ENCODE results near the gene CADM1. TPM values are rescaled to one million over a fixed set of nuclear protein-coding genes. Genes with fewer than 3 reads are reported as not detected.

Gene CADM1
- total RNA-seq, 4 donors from 2014 or later, result 10.6 to 15.7 (median 13.8) TPM

- Histone ChIP-seq H3K9me3 (no peaks in the 10 kb centered on the region), H3K27ac (replicated peaks in 1 of 4) (no peak overlapping the region), H3K36me3 (no peaks in the 10 kb centered on the region), H3K4me3 (no peak overlapping the region), H3K4me1 (no peaks in the 10 kb centered on the region), H3K27me3 (peaks cover 0 to 4% (median 0%) of the 10 kb centered on the region in 4 donors)
- DNase-seq (ENCODE audit: extremely low spot score), result no peak
- TF ChIP-seq, protein P1, sequence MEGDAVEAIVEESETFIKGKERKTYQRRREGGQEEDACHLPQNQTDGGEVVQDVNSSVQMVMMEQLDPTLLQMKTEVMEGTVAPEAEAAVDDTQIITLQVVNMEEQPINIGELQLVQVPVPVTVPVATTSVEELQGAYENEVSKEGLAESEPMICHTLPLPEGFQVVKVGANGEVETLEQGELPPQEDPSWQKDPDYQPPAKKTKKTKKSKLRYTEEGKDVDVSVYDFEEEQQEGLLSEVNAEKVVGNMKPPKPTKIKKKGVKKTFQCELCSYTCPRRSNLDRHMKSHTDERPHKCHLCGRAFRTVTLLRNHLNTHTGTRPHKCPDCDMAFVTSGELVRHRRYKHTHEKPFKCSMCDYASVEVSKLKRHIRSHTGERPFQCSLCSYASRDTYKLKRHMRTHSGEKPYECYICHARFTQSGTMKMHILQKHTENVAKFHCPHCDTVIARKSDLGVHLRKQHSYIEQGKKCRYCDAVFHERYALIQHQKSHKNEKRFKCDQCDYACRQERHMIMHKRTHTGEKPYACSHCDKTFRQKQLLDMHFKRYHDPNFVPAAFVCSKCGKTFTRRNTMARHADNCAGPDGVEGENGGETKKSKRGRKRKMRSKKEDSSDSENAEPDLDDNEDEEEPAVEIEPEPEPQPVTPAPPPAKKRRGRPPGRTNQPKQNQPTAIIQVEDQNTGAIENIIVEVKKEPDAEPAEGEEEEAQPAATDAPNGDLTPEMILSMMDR (IDR thresholded peaks at IDR 0.05), result no peak
- TF ChIP-seq POLR2AphosphoS5 (IDR thresholded peaks at IDR 0.05), result no peak
- TF ChIP-seq EP300 (IDR thresholded peaks at IDR 0.05), result no peak
- TF ChIP-seq POLR2A (IDR thresholded peaks at IDR 0.05; ENCODE audit: low read depth), result no peak
- WGBS, result 59% methylated on average over 10 of the region's 10 CpGs
- intact Hi-C loops (cut with DNase I), result no loop called here
These were observed 44.8 kb upstream of the CADM1 start for GRCh38 chr11:115548878-115549528.

- WGBS, result 59% methylated on average over 2 of the region's 2 CpGs
- no peak for DNase-seq (ENCODE audit: extremely low spot score)
- H3K27me3 ChIP-seq, result peaks cover 0 to 8% (median 0%) of the 10 kb centered on the region in 4 donors
- no peaks in the 10 kb centered on the region for H3K4me1 ChIP-seq
- H3K9me3 ChIP-seq, result no peaks in the 10 kb centered on the region
- intact Hi-C loops (cut with DNase I), result no loop called here
- no peaks in the 10 kb centered on the region for H3K36me3 ChIP-seq
- TF ChIP-seq POLR2AphosphoS5 (IDR thresholded peaks at IDR 0.05) (no peak), EP300 (IDR thresholded peaks at IDR 0.05) (no peak), POLR2A (IDR thresholded peaks at IDR 0.05; ENCODE audit: low read depth) (no peak)
- TF ChIP-seq, protein P1 (IDR thresholded peaks at IDR 0.05), result no peak
- no peak overlapping the region for H3K27ac ChIP-seq (replicated peaks in 1 of 4)
- H3K4me3 ChIP-seq, result no peak overlapping the region
These were observed 41.5 kb upstream of the CADM1 start for GRCh38 chr11:115545581-115546210.

DNA sequence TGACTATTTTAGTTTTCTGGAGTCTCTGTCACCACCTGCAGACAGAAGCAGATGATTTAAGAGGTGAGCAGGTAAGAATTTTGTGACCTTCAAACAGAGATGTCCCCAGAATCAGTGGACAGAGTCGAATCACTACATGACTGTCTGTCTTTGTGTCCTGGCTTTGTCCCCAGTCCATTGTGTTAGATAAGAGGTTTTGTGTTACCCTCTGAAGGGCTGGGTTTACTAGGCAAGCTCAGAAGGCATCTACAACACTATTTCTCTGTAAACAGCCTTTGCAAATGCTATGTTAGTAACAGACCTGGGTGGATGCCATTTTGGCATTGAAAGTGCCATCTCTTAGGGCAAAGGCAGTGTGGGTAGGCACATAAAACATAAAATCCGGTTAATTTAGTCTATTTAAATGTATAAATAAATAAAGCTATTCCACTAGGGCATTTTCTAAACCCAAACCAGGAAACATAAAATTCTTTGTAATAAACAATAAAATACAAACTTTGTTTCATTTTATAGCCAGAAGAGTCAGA, 40.3 kb upstream of the CADM1 start:
- H3K9me3 ChIP-seq, result no peaks in the 10 kb centered on the region
- peaks cover 0 to 8% (median 0%) of the 10 kb centered on the region in 4 donors for H3K27me3 ChIP-seq
- H3K27ac ChIP-seq (replicated peaks in 1 of 4), result no peak overlapping the region
- no peak overlapping the region for H3K4me3 ChIP-seq
- H3K4me1 ChIP-seq, result no peaks in the 10 kb centered on the region
- no peaks in the 10 kb centered on the region for H3K36me3 ChIP-seq
- intact Hi-C loops (cut with DNase I), result no loop called here
- 75% methylated on average over 2 of the region's 2 CpGs for WGBS
- TF ChIP-seq POLR2AphosphoS5 (IDR thresholded peaks at IDR 0.05) (no peak), POLR2A (IDR thresholded peaks at IDR 0.05; ENCODE audit: low read depth) (no peak), EP300 (IDR thresholded peaks at IDR 0.05) (no peak)
- TF ChIP-seq, protein P1 (IDR thresholded peaks at IDR 0.05), result no peak
- DNase-seq (ENCODE audit: extremely low spot score), result no peak

- Histone ChIP-seq H3K36me3 (no peaks in the 10 kb centered on the region), H3K4me3 (no peak overlapping the region), H3K4me1 (no peaks in the 10 kb centered on the region), H3K27ac (replicated peaks in 1 of 4) (no peak overlapping the region), H3K9me3 (no peaks in the 10 kb centered on the region), H3K27me3 (peaks cover 0 to 14% (median 0%) of the 10 kb centered on the region in 4 donors)
- no peak for TF ChIP-seq POLR2AphosphoS5 (IDR thresholded peaks at IDR 0.05)
- TF ChIP-seq, protein P1 (IDR thresholded peaks at IDR 0.05), result no peak
- TF ChIP-seq POLR2A (IDR thresholded peaks at IDR 0.05; ENCODE audit: low read depth), result no peak
- no peak for TF ChIP-seq EP300 (IDR thresholded peaks at IDR 0.05)
- 88% methylated on average over 8 of the region's 8 CpGs for WGBS
- no peak for DNase-seq (ENCODE audit: extremely low spot score)
- intact Hi-C loops (cut with DNase I), result no loop called here
These were observed 37.3 kb upstream of the CADM1 start for GRCh38 chr11:115541518-115541917.

Measured in esophagus muscularis mucosa (tissue), 4 donors.